Gastrocnemius medialis (tissue), 4 donors: ENCODE measurements around the gene ZNF281. TPM values are rescaled to one million over a fixed set of nuclear protein-coding genes. Genes with fewer than 3 reads are reported as not detected.
A peak's percentile ranks its signal among the peaks of the same experiment; 100 is the strongest.

Experiments
- ATAC-seq, 2 donors: fragments of 150-250 bp; one replicate each; pipeline ENCODE4 v1.9.1; 2016
- DNase-seq, 2 donors: peaks; one replicate each; pipeline ENCODE4 v3.0.0-alpha.2; 2019
- H3K27ac ChIP-seq, 4 donors: fragments of 200-600 bp; sonication (generic); 1 replicate in 1 of 4; 2 replicates in 3 of 4; pipeline ENCODE4 v1.5.1; 2016 to 2018; ENCODE audit warnings: mild to moderate bottlenecking in 2 of 4, moderate library complexity in 1 of 4
- H3K27me3 ChIP-seq, 3 donors: fragments of 200-600 bp; sonication (generic) in 2 of 3; 1 replicate in 1 of 3; 2 replicates in 2 of 3; pipeline versions ENCODE4 v1.5.1 to v1.6.0; 2016 to 2019; ENCODE audit warnings: mild to moderate bottlenecking in 1 of 3, moderate library complexity in 1 of 3
- H3K36me3 ChIP-seq, 2 donors: fragments of 200-600 bp; sonication (generic) in 1 of 2; one replicate each; pipeline ENCODE4 v1.5.1; 2017 to 2018
- H3K4me1 ChIP-seq, 2 donors: fragments of 200-600 bp; sonication (generic) in 1 of 2; one replicate each; pipeline ENCODE4 v1.5.1; 2016 to 2017; ENCODE audit warnings: mild to moderate bottlenecking in 2 of 2
- H3K4me3 ChIP-seq, 4 donors: fragments of 200-600 bp; sonication (generic) in 3 of 4; 1 replicate in 1 of 4; 2 replicates in 3 of 4; pipeline ENCODE4 v1.5.1; 2016 to 2019; ENCODE audit warnings: mild to moderate bottlenecking in 2 of 4
- H3K9me3 ChIP-seq, 3 donors: fragments of 200-600 bp; sonication (generic) in 2 of 3; 1 replicate in 1 of 3; 2 replicates in 2 of 3; pipeline ENCODE4 v1.5.1; 2016 to 2019
- CTCF ChIP-seq, 5 experiments: fragments of 450-650 bp in 3 of 5; fragments of 200-600 bp in 2 of 5; sonication (generic) in 2 of 5; IDR thresholded peaks in 4 of 5; conservative IDR thresholded peaks in 1 of 5; 1 replicate in 4 of 5; 2 replicates in 1 of 5; pipeline ENCODE4 v1.5.1; 2016 to 2019; ENCODE audit warnings: antibody characterized with exemption in 5 of 5, mild to moderate bottlenecking in 3 of 5, moderate library complexity in 3 of 5
- POLR2A ChIP-seq, 2 donors: fragments of 450-650 bp; IDR thresholded peaks; one replicate each; pipeline ENCODE4 v1.6.1; 2017; ENCODE audit warnings: antibody characterized with exemption in 2 of 2, mild to moderate bottlenecking in 2 of 2, moderate library complexity in 2 of 2
- in situ Hi-C, 4 donors: fragments of 200-750 bp; cut with MboI; loops; one replicate each; pipeline versions ENCODE4 v1.15.0 to v1.8.0; 2017; ENCODE audit warnings: low sequenced_read_pairs in 4 of 4
- intact Hi-C: fragments of 100-400 bp; cut with DNase I; formaldehyde crosslinking; loops from one replicate; pipeline ENCODE4 v1.15.1; 2023; ENCODE audit warnings: low total_unique reads
- total RNA-seq, 4 donors: library from RNA; depleted of rRNA; stranded (reverse); fragments of >200 nt; gene quantifications; one replicate each; pipeline versions ENCODE4 v1.1.0 to v1.2.3, GENCODE V29; 2016

ZNF281 gene, protein sequence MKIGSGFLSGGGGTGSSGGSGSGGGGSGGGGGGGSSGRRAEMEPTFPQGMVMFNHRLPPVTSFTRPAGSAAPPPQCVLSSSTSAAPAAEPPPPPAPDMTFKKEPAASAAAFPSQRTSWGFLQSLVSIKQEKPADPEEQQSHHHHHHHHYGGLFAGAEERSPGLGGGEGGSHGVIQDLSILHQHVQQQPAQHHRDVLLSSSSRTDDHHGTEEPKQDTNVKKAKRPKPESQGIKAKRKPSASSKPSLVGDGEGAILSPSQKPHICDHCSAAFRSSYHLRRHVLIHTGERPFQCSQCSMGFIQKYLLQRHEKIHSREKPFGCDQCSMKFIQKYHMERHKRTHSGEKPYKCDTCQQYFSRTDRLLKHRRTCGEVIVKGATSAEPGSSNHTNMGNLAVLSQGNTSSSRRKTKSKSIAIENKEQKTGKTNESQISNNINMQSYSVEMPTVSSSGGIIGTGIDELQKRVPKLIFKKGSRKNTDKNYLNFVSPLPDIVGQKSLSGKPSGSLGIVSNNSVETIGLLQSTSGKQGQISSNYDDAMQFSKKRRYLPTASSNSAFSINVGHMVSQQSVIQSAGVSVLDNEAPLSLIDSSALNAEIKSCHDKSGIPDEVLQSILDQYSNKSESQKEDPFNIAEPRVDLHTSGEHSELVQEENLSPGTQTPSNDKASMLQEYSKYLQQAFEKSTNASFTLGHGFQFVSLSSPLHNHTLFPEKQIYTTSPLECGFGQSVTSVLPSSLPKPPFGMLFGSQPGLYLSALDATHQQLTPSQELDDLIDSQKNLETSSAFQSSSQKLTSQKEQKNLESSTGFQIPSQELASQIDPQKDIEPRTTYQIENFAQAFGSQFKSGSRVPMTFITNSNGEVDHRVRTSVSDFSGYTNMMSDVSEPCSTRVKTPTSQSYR
- 10 to 100 TPM in 2 of 4 donors, 1 to 10 TPM in 2; 4.9 to 12.4 (median 9.8) TPM for total RNA-seq

- ATAC-seq, result peak; percentile 96
- DNase-seq, result peak; percentile 86 to 92
- intact Hi-C loops (loop anchor here (2.0 to 5.0 kb wide), 2 partner anchors 212 to 225 kb away; partner anchors contain the start of gene KIF14), in situ Hi-C loops (no loop called here)
- H3K9me3 ChIP-seq, result no peaks in the 10 kb centered on the region
- H3K4me1 ChIP-seq, result peaks cover 45 to 51% of the 10 kb centered on the region in 2 donors
- peak within 1 kb of the TSS; percentile 87 to 96 (median 95) for H3K4me3 ChIP-seq
- H3K27me3 ChIP-seq, result no peaks in the 10 kb centered on the region
- peaks cover 0 to 4% of the 10 kb centered on the region in 2 donors for H3K36me3 ChIP-seq
- peak within 1 kb of the TSS; percentile 90 to 96 (median 95) for H3K27ac ChIP-seq
- TF ChIP-seq POLR2A (IDR thresholded peaks at IDR 0.05) (peak; percentile 76 to 80), CTCF (IDR thresholded peaks at IDR 0.05 in 4 of 5, conservative IDR thresholded peaks at IDR 0.05 in 1 of 5) (no peak)
Observed at GRCh38 chr1:200409761-200410565, at the start of gene ZNF281. Gene ZNF281 (minus strand): TSS chr1:200410036. CDS start chr1:200409705, 331 bp downstream.

DNA sequence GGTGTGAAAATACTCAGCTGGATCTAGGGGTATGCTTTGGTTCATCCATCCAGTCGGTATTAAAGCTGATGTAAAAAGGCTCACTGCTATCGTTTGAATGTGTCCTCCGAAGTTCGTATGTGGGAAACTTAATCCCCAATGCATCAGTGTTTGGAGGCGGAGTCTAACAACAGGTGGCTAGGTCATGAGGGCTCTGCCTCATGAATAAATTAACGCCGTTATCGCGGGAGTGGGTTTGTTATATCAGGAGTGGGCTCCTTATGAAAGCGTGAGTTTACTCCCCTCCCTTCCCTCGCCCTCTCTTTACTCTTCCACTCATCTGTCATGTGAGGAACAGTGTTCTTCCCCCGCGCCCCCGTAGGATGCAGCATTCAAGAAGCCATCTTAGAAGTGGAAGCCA lies 48.9 kb upstream of the ZNF281 start:
- H3K9me3 ChIP-seq, result no peaks in the 10 kb centered on the region
- H3K36me3 ChIP-seq, result no peaks in the 10 kb centered on the region
- H3K27me3 ChIP-seq, result peaks cover 0 to 4% (median 0%) of the 10 kb centered on the region in 3 donors
- H3K4me3 ChIP-seq, result no peak overlapping the region
- DNase-seq (no peak), ATAC-seq (no peak)
- intact Hi-C loops, result no loop called here
- in situ Hi-C loops, result no loop called here
- H3K27ac ChIP-seq, result no peak overlapping the region
- TF ChIP-seq POLR2A (IDR thresholded peaks at IDR 0.05) (no peak), CTCF (IDR thresholded peaks at IDR 0.05 in 4 of 5, conservative IDR thresholded peaks at IDR 0.05 in 1 of 5) (no peak)
- H3K4me1 ChIP-seq, result no peaks in the 10 kb centered on the region

DNA sequence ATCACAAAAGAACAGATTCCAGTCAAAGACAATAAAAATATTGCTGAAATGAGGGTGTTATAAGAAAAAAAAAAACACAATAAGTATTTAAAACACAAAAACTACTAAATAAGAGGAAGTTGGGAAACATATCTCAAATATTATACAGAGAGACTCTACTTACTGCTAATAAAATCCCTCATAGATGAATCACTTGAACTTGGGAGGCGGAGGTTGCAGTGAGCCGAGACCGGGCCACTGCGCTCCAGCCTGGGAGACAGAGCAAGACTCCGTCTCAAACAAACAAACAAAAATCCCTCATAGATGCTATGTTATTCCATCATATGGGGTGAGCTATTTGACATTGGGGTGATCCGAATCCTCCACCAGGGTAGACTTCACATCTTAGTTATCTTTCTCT lies 48.0 kb upstream of the ZNF281 start:
- Histone ChIP-seq H3K36me3 (no peaks in the 10 kb centered on the region), H3K27me3 (no peaks in the 10 kb centered on the region), H3K27ac (no peak overlapping the region), H3K9me3 (no peaks in the 10 kb centered on the region), H3K4me3 (no peak overlapping the region), H3K4me1 (no peaks in the 10 kb centered on the region)
- in situ Hi-C loops, result no loop called here
- TF ChIP-seq POLR2A (IDR thresholded peaks at IDR 0.05) (no peak), CTCF (IDR thresholded peaks at IDR 0.05 in 4 of 5, conservative IDR thresholded peaks at IDR 0.05 in 1 of 5) (no peak)
- no peak for ATAC-seq
- intact Hi-C loops, result no loop called here
- no peak for DNase-seq

- no peak for TF ChIP-seq POLR2A (IDR thresholded peaks at IDR 0.05)
- ATAC-seq (no peak), DNase-seq (no peak)
- Histone ChIP-seq H3K4me3 (no peak overlapping the region), H3K4me1 (no peaks in the 10 kb centered on the region), H3K9me3 (no peaks in the 10 kb centered on the region), H3K36me3 (no peaks in the 10 kb centered on the region), H3K27ac (no peak overlapping the region), H3K27me3 (no peaks in the 10 kb centered on the region)
- in situ Hi-C loops (no loop called here), intact Hi-C loops (no loop called here)
Observed at GRCh38 chr1:200454425-200454824, 44.6 kb upstream of the ZNF281 start.
